ENCODE data around the gene CDKN1A. TPM values are rescaled to one million over a fixed set of nuclear protein-coding genes. Genes with fewer than 3 reads are reported as not detected.

Gene CDKN1A
- total RNA-seq, 1 experiment from 2014 or later, result 75.1 TPM

DNA sequence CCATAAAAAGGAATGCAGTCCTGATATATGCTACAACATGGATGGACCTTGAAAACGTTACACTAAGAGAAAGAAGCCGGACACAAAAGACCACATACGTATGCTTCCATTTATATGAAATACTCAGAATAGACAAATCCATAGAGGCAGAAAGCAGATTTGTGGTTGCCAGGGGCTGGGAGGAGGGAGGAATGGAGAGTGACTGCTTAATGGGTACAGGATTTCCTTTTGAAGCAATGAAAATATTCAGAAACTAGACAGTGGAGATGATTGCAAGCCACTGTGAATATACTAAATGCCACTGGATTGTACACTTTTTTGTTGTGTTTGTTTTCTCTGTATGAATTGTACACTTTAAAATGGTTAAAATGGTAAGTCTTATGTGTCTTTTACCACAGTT is 29.4 kb upstream of the CDKN1A start (continued):
- TF ChIP-seq, protein P1, sequence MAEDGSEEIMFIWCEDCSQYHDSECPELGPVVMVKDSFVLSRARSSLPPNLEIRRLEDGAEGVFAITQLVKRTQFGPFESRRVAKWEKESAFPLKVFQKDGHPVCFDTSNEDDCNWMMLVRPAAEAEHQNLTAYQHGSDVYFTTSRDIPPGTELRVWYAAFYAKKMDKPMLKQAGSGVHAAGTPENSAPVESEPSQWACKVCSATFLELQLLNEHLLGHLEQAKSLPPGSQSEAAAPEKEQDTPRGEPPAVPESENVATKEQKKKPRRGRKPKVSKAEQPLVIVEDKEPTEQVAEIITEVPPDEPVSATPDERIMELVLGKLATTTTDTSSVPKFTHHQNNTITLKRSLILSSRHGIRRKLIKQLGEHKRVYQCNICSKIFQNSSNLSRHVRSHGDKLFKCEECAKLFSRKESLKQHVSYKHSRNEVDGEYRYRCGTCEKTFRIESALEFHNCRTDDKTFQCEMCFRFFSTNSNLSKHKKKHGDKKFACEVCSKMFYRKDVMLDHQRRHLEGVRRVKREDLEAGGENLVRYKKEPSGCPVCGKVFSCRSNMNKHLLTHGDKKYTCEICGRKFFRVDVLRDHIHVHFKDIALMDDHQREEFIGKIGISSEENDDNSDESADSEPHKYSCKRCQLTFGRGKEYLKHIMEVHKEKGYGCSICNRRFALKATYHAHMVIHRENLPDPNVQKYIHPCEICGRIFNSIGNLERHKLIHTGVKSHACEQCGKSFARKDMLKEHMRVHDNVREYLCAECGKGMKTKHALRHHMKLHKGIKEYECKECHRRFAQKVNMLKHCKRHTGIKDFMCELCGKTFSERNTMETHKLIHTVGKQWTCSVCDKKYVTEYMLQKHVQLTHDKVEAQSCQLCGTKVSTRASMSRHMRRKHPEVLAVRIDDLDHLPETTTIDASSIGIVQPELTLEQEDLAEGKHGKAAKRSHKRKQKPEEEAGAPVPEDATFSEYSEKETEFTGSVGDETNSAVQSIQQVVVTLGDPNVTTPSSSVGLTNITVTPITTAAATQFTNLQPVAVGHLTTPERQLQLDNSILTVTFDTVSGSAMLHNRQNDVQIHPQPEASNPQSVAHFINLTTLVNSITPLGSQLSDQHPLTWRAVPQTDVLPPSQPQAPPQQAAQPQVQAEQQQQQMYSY (CRISPR knock-in tag; IDR thresholded peaks at IDR 0.05), result no peak
- TF ChIP-seq ARID4B (CRISPR knock-in tag; IDR thresholded peaks at IDR 0.05; ENCODE audit: borderline replicate concordance), result no peak
- no peak for TF ChIP-seq CREB1 (CRISPR knock-in tag; IDR thresholded peaks at IDR 0.05)
- no peak for TF ChIP-seq MXD4 (CRISPR knock-in tag; IDR thresholded peaks at IDR 0.05; ENCODE audit: borderline replicate concordance)
- no peak for TF ChIP-seq CBFB (CRISPR knock-in tag; IDR thresholded peaks at IDR 0.05; ENCODE audit: low read depth)
- TF ChIP-seq SOX15 (CRISPR knock-in tag; IDR thresholded peaks at IDR 0.05), result no peak
- no peak for TF ChIP-seq AFF4 (CRISPR knock-in tag; IDR thresholded peaks at IDR 0.05; ENCODE audit: borderline replicate concordance)
- TF ChIP-seq E2F1 (CRISPR knock-in tag; IDR thresholded peaks at IDR 0.05), result no peak

- ATAC-seq, result no peak
- ChIA-PET CTCF (interaction anchor here (1.1 kb wide), 1 partner anchor 17 kb away, joined by 3 read pairs; no protein-coding TSS in a partner anchor), POLR2A (interaction anchor here (1.3 kb wide), 1 partner anchor 28 kb away, joined by 3 read pairs; the partner anchor contains the start of gene CDKN1A)
- Mint-ChIP-seq H3K4me3 (no peak overlapping the region), H3K27ac (peak overlapping the region; percentile 11; the same call in 1 of the 2 replicates), H3K36me3 (no peaks in the 10 kb centered on the region), H3K9me3 (no peaks in the 10 kb centered on the region), H3K4me1 (peaks cover 17% of the 10 kb centered on the region), H3K27me3 (ENCODE audit: low read depth) (no peaks in the 10 kb centered on the region; the same call in 1 of the 2 replicates)
- TF ChIP-seq ARID4B (CRISPR knock-in tag; IDR thresholded peaks at IDR 0.05; ENCODE audit: borderline replicate concordance), result no peak
- TF ChIP-seq PREB (CRISPR knock-in tag; IDR thresholded peaks at IDR 0.05; ENCODE audit: borderline replicate concordance), result no peak
- peak; percentile 49; the same call in 1 of the 2 replicates for TF ChIP-seq GABPB1 (CRISPR knock-in tag; IDR thresholded peaks at IDR 0.05)
- TF ChIP-seq HMGA2 (CRISPR knock-in tag; IDR thresholded peaks at IDR 0.05), result no peak
- no peak for DNase-seq (ENCODE audit: low spot score)
These were observed 28.6 kb upstream of the CDKN1A start for GRCh38 chr6:36649701-36650484.

All from WTC11 (cell line).